ENCODE results near the gene FBLIM1.

GRCh38 chr1:15719381-15720120 lies 39.0 kb upstream of the FBLIM1 start:
- TF ChIP-seq CTCF (IDR thresholded peaks at IDR 0.05) (no peak), POLR2A (IDR thresholded peaks at IDR 0.05) (no peak)

All from thyroid gland (tissue), 4 donors.